ENCODE results near the gene PDE1A.

Gene PDE1A

DNA sequence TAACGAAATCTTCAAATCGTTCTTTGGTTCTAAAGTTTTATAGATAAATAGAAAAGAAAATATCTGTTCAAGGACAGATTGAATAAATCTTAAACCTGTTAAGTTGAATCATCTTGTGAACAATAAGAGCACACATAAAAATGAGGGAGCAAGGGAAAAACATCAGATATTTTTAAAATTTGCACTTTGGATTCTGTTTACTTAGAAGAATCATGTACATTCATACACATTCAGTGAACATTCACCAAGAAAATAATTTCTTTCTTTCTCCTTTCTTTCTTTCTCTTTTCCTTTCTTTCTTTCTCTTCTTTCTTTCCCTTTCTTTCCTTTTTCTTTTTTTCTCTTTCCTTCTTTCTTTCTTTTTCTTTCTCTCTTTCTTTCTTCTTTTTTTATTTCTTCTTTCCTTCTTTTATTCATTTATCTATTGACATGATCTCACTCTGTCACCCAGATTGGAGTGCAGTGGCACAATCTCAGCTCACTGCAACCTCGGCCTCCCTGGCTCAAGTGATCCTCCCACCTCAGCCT lies 164.9 kb downstream of the PDE1A start:
- no peak for DNase-seq

DNA sequence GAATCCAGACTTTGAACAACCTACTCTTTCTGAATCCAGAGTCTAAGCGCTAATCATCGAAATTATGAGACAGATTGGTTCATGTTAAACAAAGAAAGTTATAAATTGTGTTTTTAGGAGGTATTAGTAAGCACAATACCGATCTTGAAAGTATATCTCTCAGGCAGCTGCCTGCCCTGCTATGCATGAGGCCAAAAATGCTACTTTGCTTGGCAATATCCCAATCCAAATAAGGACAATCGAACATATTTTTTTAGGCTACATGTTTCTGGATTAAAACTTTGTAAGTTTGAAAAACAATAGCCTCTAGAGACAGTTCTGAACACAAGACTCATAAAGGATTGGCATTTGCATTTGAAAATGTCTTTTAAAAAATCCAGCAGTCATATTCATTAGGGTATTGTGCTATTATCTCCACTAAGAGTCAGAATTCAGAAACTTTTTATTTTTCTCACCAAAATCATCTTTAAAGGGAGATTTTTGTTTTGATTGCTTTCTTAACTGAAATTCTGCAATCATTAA lies 167.1 kb downstream of the PDE1A start:
- DNase-seq, result no peak

DNA sequence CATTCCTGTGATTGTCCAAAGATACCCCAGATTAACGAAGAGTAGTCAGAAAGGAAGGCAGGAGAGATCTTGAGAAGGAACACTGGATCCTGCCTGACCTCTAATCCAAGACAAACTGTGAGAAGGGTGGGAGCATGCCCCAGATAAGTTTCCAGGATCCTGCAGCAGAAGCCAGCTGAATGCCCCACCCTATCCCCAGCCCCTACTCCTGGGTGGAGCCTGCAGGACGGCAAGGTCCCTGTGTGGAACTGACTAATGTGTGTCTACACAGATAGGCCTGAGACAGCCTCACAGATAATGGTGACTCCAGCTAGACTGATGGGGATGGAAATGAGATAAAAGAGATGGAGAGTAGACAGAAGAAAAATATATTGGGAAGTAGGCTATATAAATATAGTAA lies 174.3 kb downstream of the PDE1A start:
- DNase-seq, result no peak

DNA sequence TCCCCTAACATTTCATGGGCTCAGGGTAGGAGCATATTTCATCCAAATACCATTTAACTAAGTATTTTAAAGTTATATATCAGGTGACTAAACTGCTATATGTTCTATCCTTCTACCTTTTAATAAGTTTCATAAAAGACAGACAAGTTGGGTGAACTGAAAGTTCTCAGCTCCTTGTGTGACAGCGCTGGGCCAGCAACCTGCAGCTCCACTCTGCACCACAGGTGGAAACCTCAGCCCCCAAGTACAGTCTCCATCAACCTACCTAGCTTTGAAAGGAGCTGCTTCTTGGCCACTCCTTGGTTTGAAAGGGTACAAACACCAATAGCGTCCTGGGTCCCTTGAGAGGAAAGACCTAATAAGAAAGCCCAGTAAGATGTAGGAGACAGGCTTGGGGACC lies 177.9 kb downstream of the PDE1A start:
- DNase-seq, result no peak

DNA sequence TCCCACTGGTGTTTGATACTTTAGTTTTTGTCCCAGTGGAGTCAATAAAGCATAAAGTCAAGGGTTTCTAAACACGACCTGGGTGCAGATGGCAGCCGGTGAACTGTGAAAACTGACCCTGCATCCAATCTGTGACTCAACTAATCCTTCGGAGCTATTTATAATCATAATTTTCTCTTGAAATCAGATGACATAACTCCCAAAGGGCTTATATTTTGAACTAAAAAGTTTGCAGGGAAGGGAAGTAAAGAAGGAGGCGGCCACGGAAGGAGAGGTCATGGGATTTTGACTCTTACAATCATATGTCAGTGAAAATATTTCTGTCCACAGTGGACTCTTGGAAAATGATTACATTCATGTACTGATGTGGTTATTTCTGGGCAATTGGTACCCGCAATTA lies 178.5 kb downstream of the PDE1A start:
- no peak for DNase-seq

DNA sequence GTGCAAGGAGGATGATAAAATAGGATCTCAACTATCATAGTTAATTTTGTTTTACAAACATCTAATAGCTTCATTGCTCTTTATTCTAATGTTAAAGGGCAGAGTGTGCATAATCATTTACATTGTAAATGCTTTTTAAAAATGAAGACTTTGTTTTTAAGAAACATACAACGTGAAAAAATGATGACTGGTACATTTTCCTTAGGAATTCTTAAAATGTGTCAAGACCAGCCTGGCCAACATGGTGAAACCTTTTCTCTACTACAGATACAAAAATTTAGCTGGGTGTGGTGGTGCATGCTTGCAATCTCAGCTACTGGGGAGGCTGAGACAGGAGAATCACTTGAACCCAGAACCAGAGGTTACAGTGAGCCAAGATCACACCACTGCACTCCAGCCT lies 179.0 kb downstream of the PDE1A start:
- no peak for DNase-seq

DNA sequence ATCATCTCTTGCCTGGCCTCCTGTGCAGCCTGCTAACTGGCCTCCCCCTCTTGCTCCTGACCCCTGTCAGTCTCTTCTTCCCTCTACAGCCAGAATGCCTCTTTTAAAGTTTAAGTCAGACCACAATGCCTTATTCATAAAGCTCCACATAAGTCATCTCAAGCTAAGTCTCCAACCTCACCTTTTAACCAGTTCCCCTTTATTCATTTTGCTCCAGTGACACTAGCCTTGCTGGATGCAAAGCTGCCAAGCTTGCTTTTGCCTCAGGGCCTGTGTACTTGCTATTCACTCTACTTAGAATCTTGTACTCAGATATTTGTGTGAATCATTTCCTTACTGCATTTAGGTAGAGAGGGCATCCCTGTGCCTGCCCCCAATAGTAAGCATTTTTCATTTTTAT lies 180.9 kb downstream of the PDE1A start:
- no peak for DNase-seq

DNA sequence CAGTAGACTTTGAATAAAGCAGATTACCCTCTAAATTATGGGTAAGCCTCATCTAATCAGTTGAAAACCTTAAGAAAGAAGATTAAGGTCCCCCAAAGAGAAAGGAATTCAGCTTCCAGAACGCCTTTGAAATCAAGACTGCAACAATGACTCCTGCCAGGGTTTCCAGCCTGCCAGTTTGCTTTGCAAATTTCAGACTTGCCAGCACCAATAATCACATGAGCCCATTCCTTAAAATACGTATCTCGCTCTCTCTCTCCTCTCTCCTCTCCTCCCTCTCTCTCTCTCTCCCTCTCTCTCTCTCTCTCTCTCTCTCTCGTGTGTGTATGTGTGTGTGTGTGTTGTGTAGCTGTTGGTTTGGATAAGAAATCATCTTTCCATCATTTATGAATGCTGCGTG lies 184.2 kb downstream of the PDE1A start:
- DNase-seq, result no peak

DNA sequence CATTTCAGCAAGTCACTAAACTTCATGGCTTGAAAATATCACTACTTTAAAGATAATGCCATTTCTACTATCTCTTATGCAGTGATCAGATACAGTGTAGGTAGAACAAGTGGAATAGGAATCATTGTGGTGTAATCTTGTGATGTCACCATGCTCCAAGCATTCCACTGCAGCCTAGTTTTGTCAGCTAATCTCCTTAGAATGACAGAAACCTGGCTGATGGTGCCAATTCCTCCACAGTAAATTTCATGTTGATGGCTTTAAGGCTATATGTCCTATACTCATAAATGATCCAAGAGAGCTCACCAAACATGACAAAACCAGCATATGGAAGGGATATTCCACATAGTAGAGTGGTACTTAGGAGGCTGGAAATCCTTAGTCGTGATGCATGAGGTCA lies 184.9 kb downstream of the PDE1A start:
- DNase-seq, result no peak

DNA sequence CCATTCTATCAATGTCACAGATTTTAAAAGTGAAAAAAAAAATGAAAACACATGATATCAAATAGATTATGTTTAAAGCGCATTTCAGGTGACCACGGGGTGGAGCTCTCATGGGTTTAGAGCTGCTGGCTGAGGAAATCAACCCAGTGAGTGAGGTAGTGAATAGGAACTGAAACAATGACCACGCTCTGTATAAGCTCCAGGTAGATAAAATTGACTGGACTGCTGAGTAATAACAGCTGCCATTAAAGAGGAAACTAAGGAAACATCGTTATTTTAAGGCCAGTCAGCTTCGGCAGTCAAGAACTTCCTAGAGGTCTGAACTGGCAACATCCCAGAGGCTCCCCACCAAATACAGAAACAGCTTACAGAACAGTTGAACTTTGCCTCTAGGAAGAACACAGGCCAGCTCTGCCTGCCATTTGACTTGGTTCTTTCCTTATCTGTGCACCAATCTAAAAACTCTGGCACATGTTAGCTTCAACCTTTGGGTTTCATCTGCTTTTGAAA lies 185.9 kb downstream of the PDE1A start:
- DNase-seq, result peak; percentile 4

DNA sequence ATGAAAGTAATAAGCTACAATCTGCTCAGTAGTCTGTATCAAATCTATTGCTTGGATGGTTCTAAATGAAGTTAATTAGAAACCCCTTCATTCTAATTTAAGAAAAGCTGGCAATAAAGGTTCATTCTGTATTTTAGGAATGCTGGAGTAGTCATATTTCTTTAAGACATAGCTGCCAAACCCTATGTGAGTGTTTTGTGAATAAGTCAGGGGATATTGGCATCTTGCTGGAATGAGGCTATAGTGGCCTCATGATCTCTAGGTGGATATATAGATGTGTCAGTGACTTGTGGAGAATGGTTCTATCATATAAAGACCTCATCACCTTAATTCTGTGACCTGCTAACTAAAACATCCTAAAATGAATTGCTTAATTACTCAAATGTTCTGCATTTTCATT lies 196.3 kb downstream of the PDE1A start:
- DNase-seq, result no peak

DNA sequence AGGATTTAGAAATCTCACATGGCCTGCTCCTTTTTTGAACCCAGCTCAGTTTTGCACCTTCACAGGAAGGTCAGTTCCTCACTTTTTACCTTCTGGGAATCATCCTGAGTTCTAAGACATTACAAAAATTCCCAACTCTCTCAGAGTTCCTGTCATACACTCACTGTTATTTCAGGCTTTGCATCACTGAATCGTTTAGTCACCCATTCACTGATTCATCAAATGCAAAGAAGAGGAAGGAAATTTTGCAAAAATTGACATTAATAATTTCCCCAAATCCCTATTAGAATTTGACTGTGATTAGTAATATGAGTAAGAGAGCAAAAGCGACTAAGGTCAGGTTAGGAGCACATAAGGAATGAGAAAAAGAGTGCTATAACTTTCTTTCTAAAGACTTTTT lies 197.5 kb downstream of the PDE1A start:
- DNase-seq, result no peak

DNA sequence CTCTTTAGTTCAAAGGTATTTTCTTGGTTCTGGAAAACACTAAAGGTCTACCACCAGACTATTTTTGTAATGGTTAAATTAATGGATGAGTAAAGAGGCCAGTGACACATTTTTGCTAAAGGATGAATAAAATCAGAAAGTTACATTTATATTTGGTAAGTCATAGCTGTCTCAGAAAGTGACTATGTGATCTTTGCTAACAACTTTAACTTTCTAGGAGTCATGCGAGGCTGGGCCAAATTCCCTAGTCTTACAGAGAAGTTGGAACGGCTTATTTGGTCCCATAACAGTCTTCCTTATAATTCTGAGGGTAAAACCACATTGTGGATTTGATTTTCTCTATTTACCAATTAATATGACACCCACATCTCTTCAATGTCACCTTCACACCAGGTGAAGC lies 198.1 kb downstream of the PDE1A start:
- no peak for DNase-seq

DNA sequence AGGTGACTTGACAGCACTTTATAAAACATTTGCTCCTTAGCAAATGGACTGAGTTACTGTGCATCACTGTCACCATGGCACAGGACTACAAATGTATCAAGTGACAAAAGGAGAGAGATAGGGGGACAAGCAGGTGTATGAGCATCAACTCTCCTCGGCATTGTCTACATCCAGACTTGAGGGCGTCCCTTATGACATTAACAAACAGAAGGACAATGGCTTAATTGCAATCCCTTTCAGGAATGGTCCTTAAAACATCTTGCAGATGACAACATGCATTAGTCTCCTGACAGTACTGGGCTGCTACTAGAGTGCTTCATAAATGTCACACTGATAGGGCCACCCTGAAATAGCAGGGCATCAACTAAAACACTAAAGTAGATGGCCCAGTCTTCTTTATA lies 198.8 kb downstream of the PDE1A start:
- DNase-seq, result no peak

DNA sequence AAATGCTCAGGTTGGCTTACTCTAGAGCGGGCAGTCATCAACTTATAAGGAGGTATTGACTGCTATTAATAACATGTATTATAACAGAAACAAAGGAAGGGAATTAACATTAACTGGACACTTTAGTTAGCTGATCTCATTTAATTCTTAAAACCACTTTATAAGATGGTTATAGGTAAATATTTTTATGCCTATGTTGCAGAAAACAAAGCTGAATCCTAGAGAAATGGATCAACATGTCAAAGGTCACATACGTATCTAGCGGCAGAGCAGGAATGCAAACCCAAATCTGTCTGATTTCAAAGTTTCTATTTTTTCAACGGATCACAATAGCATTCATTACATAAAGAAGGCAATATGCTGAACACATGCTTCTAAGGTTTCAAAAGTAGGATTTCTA lies 200.0 kb downstream of the PDE1A start:
- DNase-seq, result no peak

DNA sequence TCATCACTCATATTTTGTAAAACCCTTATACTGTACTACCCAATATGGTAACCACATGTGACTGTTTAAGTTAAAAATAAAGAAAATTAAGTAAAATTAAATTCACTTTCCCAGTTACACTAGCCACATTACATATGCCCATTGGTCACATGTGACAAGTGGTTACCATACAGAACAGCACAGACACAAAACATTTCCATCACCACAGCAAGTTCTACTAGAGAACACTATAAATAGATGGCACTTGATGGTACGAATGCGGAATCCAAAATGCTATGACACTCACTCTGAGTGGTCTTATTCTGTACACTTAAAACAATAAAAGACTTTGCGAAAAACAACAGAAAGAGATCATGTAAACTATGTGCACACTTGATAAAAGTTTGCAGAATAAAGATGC lies 202.2 kb downstream of the PDE1A start:
- no peak for DNase-seq

DNA sequence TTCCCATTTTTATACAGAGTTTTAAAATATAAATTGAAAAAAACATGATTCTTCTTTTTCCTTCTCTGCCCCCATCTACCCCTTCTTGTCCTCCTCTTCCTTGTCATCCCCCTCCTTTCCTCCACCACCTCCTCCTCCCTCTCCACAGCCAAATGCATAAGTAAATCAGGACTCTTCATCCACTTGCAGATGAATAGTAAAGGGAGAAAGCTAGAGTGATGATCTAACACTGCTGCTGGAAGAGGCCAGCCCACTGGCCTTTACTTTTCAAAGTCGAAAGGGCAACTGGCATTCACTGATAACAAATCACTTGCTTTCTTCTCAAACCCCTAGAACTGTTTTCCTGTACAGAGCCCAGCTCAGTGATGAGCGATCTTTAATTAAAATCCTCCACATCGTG lies 205.8 kb downstream of the PDE1A start:
- DNase-seq, result no peak

DNA sequence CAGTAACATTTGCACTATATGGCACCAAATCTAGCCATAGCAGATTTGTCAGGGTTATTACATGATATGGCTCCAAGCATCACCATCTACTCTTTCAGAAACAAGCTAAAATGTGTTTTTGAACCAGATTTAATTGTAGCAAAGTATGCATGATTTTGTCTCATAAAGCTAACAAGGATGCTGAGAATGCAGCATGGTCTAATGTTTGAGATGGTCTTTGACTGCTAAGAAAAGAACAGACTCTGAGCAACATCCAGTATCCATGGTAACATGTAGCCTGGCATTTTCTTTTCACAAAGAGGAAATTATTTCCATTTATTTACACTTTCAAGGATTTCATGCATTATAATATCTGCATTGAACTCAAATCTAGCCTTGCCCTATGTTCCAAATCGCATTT lies 206.5 kb downstream of the PDE1A start:
- DNase-seq, result no peak

DNA sequence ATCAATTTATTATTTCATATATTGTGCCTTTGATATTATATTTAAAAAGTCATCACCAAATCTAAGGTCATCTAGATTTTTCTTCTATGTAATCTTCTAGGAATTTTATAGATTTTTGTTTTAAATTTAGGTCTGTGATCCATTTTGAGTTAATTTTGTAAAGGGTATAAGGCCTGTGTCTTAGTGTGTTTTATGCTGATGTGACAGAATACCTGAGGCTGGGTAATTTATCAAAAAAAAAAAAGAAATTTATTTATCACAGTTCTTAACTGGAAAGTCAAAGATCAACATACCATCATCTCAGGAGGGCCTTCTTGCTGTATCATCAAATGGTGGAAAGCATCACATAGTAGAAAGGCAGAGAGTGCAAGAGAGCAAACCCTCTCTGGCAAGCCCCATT lies 216.2 kb downstream of the PDE1A start:
- no peak for DNase-seq

DNA sequence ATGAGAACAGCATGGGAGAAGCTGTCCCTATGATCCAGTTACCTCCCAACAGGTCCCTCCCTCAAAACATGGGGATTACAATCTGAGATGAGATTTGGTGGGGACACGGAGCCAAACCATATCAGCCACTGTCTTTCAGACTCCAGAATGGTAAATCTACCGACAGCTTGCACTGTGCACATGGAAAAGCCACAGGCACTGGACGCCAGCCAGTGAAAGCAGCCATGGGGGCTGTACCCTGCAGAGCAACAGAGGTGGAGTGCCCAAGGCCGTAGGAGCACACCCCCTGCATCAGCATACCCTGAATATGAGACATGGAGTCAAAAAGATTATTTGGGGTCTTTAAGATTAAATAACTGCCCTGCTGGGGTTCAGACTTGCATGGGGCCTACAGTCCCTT lies 218.4 kb downstream of the PDE1A start:
- no peak for DNase-seq

DNA sequence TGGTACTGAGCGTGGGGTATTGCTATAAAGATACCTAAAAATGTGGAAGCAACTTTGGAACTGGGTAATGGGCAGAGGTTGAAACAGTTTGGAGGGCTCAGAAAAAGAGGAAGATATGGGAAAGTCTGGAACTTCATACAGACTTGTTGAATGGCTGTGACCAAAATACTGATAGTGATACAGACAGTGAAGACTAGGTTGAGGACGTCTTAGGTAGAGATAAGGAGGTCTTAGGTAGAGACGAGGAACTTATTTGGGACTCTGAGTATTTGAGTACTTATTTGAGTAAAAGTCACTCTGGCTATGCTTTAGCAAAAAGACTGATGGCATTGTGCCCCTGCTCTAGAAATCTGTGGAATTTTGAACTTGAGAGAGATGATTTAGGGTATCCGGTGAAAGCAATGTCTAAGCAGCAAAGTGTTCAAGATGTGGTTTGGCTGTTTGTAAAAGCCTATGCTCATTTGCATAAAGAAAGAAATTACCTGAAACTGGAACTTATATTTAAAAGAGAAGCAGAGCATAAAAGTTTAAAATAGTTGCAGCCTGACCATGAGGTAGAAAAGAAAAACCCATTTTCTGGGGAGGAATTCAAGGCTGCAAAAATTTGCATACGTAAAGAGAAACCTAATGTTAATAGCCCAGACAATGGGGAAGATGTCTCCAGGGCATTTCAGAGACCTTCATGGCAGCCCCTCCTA lies 219.6 kb downstream of the PDE1A start:
- no peak for DNase-seq

DNA sequence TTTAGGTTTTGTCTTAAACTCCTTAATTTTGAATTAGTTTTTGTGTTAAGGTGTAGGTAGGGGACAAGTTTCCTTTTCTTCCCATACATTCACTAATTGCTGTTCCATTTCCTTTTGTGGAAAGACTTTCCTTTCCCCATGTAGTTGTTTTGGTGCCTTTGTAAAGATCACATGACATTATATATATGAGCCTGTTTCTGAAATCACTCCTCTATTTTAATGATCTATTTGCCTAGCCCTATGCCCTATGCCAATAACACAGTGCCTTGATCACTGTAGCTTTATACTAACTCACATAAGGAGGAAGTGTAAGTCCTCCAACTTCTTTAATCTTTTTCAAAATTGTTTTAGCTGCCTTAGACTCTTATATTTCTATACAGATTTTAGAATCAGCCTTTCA lies 229.3 kb downstream of the PDE1A start:
- DNase-seq, result no peak

DNA sequence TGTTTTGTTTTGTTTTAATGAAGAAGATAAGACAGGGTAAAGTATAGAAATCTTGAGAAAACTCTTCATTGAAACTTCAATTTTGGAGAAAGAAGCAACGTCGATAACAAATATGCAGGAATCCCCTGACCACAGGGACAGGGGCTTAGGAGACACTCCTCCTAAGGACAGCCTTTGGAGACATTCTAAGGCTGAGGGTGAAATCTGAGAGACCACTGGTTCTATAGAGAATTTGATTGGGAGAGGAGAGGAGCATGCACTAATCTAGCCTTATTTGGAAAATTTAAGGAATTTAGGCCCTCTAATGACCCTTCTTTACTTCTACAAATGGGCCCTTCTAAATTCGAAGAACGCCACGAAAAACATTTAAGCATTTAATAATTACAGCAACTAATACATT lies 233.5 kb downstream of the PDE1A start:
- DNase-seq, result no peak

DNA sequence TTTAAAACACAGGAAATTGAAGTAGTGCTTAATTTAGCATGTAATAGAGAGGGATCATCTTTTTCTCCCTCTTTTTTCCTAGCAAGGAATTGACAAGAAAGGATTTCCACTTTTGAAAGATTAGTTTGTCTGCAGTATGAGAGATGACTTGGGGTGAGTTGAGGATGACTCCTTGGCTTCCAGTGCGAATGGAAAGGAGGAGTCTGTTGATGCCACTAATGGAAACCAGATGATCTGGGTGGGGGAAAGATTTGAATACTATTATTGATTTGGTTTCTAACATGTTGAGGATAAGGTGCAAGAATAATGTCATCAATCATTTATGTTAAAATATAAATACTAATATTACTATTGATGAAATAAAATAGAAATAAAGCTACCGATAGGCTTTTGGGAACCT lies 235.8 kb downstream of the PDE1A start:
- no peak for DNase-seq

DNA sequence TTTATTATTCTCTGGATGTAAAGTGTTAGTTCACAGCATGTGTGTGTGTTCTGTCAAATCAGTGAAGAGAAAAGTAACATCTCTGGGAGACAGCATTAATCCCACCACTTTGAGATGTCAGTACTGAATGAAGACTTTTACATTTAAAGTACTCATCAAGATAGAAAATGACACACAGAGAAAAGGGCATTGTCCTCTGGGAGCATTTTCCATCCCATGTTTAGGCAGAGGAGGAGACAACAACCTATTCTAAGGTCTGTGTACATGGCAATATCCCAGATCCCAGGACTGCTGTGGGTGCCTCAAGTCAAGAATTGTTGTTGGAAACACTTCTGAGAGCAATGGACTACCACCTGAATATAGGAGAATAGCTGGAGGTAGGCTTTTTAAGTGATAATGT lies 239.7 kb downstream of the PDE1A start:
- DNase-seq, result no peak
